A549 (cell line): Measurements from ENCODE around the gene ITGA2.

Experiments
- CEBPB ChIP-seq, 2 experiments: fragments of >200 bp in 1 of 2; sonication (Bioruptor Twin) in 1 of 2; formaldehyde crosslinking in 1 of 2; IDR thresholded peaks; 2 replicates each; pipeline ENCODE4 v1.6.1; 2012 to 2016
- CHD4 ChIP-seq: fragments of 200-600 bp; sonication (generic); IDR thresholded peaks from 2 replicates; pipeline ENCODE4 v1.6.1; 2016; ENCODE audit warnings: antibody characterized with exemption, mild to moderate bottlenecking, borderline replicate concordance
- CTCF ChIP-seq: fragments of >200 bp; sonication (Bioruptor Twin); formaldehyde crosslinking; IDR thresholded peaks from 3 replicates; pipeline ENCODE4 v1.5.1; 2016
- HOXA7 ChIP-seq: fragments of 250-450 bp; sonication (Bioruptor Pico); IDR thresholded peaks from 2 replicates; pipeline ENCODE4 v1.5.0; 2020; ENCODE audit warnings: mild to moderate bottlenecking, moderate library complexity
- JUNB ChIP-seq: fragments of >200 bp; sonication (Bioruptor Twin); formaldehyde crosslinking; IDR thresholded peaks from 2 replicates; pipeline ENCODE4 v1.6.1; 2016
- MAZ ChIP-seq: fragments of 150-350 bp; IDR thresholded peaks from 2 replicates; pipeline ENCODE4 v1.6.1; 2014; ENCODE audit warnings: antibody characterized with exemption, low read depth, low read length, borderline replicate concordance
- NFE2L2 ChIP-seq: fragments of 150-350 bp; conservative IDR thresholded peaks from 2 replicates; pipeline ENCODE4 v1.6.1; 2014; ENCODE audit warnings: low read length
- POLR2A ChIP-seq: IDR thresholded peaks from 2 replicates; pipeline ENCODE4 v1.6.1; 2012; ENCODE audit warnings: mild to moderate bottlenecking, low read length
- RCOR1 ChIP-seq: fragments of 150-350 bp; IDR thresholded peaks from 2 replicates; pipeline ENCODE4 v1.6.1; 2014; ENCODE audit warnings: antibody characterized with exemption, low read length, low read depth
- REST ChIP-seq: fragments of 200-600 bp; sonication (generic); IDR thresholded peaks from 2 replicates; pipeline ENCODE4 v1.6.1; 2016; ENCODE audit warnings: antibody characterized with exemption, mild to moderate bottlenecking, moderate library complexity
- USF2 ChIP-seq: fragments of 450-650 bp; IDR thresholded peaks from 2 replicates; pipeline ENCODE4 v1.6.1; 2014; ENCODE audit warnings: antibody characterized with exemption
- TF ChIP-seq, protein P1 (sequence below): IDR thresholded peaks from 2 replicates; pipeline ENCODE4 v1.6.1; 2012

DNA sequence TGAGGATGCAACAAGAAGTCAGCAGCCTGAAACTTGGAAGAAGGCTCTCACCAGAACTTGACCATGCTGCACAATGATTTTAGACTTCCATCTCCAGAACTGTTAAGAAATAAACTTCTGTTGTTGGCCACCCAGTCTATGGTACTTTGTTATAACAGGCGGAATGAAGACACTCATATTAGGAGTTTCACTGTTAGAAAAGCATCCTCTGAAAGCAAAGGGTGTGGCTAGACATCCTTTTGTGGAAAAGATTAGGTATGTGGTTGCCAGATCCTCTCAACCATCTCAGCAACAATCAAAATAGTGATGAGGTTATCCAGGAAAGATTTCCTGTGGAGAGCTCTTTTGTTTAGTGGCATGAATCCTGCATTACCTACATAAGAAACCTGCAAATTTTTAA lies 20.7 kb downstream of the ITGA2 start:
- TF ChIP-seq, protein P1, sequence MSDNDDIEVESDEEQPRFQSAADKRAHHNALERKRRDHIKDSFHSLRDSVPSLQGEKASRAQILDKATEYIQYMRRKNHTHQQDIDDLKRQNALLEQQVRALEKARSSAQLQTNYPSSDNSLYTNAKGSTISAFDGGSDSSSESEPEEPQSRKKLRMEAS = no peak
- TF ChIP-seq JUNB = no peak
- no peak for TF ChIP-seq CTCF
- no peak for TF ChIP-seq REST
- TF ChIP-seq RCOR1 = no peak
- TF ChIP-seq POLR2A = no peak
- TF ChIP-seq NFE2L2 = no peak
- no peak for TF ChIP-seq HOXA7 (CRISPR knock-in tag)
- no peak for TF ChIP-seq MAZ
- TF ChIP-seq CHD4 = no peak
- no peak for TF ChIP-seq CEBPB (IDR thresholded peaks at IDR 0.05)
- no peak for TF ChIP-seq USF2
